GM18502 (cell line): ENCODE data around the gene EEFSEC.
A peak's percentile ranks its signal among the peaks of the same experiment; 100 is the strongest.

Experiments used
- ATAC-seq: cut with Tn5 transposase; IDR thresholded peaks from one replicate; pipeline ENCODE4 v1.9.1; 2021; ENCODE audit warnings: mild to moderate bottlenecking; ENCODE audit not compliant: unreplicated experiment, poor library complexity

Gene EEFSEC, protein sequence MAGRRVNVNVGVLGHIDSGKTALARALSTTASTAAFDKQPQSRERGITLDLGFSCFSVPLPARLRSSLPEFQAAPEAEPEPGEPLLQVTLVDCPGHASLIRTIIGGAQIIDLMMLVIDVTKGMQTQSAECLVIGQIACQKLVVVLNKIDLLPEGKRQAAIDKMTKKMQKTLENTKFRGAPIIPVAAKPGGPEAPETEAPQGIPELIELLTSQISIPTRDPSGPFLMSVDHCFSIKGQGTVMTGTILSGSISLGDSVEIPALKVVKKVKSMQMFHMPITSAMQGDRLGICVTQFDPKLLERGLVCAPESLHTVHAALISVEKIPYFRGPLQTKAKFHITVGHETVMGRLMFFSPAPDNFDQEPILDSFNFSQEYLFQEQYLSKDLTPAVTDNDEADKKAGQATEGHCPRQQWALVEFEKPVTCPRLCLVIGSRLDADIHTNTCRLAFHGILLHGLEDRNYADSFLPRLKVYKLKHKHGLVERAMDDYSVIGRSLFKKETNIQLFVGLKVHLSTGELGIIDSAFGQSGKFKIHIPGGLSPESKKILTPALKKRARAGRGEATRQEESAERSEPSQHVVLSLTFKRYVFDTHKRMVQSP

DNA sequence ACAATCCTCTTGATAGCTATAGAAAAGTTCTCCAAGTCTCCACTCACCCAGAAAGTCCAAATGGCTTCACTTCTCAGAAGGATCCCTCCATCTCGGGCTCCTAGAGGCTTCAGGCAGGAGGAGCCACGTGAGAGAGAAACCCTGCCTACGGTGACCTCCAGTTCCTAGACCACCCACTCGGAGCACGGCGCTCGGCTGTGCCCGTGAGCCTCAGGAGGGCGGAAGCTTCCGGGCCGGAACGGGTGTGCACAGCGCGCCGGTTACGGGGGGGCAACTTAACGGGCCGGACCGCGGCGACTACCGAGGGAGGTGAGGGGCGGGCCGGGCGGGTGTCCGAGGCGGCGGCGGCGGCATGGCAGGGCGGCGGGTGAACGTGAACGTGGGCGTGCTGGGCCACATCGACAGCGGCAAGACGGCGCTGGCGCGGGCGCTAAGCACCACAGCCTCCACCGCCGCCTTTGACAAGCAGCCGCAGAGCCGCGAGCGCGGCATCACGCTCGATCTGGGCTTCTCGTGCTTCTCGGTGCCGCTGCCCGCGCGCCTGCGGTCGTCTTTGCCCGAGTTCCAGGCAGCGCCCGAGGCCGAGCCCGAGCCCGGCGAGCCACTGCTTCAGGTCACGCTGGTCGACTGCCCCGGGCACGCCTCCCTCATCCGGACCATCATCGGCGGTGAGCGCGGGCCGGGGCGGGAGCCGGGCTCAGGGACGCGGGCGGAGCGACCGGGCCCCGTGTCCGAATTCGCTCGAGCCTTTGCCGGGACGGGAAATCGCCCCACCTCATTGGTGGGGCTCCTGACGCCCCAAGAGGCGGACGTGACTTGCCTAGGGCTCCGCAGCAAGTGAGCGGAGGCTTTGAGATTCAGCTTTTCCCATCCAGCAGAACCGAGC is at the start of gene EEFSEC:
TSS of gene EEFSEC (plus strand) at position 326 of the 886 bp plus-strand sequence. CDS start at position 353, 27 bp downstream.
- peak; percentile 85 for ATAC-seq

DNA sequence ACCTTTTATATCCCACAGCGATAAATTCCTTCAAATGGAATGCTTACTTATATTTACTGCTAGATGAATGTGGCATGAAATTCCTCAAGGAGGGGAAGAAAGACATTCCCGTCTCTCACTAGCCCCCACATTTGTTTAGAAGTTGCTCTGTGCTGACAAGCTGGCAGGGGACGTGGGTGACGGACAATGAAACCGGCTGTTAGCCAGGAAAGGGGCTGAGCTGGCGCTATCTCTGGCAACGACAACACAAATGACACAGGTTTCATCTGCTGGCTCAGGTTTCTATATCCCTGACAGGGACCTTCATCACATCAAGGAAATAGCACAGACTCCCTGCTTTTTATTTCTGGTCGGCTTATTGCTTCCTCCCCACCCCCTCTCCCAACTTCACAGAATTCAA is 45.4 kb upstream of the EEFSEC start:
- no peak for ATAC-seq

DNA sequence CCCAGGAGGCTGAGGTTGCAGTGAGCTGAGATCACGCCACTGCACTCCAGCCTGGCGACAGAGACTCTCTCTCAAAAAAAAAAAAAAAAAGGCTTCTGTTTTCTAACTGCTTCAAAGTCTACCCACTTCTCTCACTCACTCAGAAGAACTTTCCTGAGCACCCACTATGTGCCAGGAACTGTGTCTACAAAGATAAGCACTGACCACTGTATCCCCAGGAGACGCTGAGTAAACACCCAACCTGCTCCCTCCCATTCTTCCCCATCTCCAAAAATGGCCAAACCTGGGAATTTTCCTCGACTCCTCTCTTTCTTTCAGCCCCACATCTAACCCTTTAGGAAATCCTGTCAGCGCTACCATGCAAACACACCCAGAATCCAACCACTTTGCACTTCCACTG is 42.1 kb upstream of the EEFSEC start:
- ATAC-seq = no peak

DNA sequence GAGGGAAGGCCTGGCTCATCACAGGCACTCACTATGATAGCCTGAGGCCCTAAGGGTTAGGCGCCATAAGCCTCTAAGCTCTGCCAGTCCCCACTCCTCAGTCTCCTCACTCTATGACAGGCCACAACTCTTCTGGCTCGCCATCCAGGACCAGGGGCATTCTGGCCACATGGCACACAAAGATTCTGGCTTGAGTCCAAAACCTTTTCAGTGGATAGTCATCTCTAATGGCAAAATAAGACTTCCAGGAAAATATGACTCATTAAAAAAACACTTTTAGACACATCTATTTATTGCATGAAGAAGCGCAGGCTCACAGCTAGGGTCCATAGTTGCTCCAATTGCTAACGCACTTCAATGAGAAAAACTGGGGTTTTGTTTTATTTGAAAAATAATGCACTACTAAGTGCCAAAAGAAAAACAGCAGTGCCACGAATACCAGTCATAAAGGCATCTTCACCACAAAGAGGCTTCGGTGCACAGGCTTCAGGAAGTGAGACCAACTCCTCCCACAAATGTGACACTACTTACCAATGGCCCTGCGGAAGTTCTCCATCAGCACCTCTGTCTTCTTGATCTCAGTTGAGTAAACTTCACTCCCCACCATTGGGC is 40.8 kb upstream of the EEFSEC start:
- ATAC-seq = peak; percentile 78

DNA sequence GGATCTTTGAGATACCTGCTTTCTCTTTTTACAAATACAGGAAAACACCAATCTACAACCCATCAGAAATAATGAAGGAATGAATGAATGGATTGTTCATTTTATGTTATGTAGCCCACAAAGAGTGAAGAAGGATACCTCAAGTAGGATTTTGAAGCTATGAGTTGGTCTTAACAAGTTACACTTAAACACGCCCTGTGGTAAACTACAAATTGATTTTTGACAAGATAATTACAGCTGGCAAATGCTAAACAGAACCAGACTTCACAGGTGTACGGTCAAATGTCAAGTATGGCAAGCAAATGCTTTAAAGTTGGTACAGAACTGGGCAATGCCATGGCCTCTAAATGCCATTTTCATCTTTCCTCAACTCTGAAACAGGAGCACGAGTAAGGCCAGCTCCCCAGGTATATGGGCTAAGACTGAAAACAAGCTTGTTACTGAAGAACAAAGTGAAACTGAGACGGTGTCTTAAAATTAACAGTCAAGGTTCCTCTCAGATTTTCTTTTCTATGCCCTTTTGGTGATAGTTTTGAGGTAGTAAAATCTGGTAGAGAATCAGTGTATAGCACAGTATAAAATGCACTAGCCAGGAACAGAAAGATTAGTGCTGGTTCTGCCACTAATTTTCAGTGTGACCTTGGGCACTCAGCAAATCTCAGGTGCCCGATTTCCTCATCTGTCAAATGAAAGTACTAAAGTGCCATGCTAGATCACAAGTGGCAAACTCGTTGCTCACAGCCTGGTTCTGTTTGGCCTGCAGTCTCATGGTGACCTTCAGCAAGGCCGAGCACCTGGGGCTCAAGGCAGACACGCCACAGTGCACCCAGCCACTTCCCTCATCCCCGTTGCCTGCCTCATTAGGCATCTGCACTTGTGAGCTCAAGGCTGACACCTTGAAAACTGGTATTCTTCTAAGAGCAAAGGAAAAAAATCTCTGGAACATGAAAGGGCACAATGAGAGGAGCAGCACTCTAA is 39.2 kb upstream of the EEFSEC start:
- peak; percentile 45 for ATAC-seq

DNA sequence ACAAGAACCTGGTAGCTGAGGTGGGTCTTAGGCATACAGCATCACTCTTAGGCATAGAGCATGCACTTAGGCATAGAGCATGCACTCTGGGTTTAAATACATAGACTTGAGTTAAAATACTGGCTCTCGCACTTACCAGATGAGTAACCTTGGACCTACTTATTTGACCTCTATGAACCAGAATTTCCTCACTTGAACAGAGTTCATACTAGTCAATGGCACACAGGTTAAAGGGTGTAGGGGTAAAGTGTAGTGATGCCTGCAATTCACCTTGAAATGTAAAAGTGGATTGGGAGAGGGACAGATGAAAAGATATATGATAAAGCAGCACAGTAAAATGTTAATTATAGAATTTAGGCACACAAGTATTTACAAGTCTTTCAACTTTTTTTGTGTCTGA is 31.3 kb upstream of the EEFSEC start:
- no peak for ATAC-seq

DNA sequence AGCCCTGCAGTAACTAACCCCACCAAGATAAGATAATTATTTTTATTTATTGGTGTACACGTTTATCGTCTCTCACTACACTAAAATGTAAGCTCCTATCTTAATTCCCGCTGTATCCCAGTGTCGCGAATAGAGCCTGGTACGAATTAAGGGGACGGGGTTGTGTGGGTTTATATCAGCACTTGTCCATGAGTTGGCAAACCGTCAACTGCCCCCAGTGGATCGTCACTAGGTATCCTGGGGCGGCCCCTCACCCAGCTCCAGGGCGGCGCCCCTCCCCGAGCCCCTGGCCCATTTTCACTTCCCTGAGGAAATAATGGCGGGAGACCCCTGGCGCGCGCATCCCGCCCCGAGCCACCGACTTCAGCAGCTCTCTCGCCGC is 30.1 kb upstream of the EEFSEC start:
- ATAC-seq = peak; percentile 2

DNA sequence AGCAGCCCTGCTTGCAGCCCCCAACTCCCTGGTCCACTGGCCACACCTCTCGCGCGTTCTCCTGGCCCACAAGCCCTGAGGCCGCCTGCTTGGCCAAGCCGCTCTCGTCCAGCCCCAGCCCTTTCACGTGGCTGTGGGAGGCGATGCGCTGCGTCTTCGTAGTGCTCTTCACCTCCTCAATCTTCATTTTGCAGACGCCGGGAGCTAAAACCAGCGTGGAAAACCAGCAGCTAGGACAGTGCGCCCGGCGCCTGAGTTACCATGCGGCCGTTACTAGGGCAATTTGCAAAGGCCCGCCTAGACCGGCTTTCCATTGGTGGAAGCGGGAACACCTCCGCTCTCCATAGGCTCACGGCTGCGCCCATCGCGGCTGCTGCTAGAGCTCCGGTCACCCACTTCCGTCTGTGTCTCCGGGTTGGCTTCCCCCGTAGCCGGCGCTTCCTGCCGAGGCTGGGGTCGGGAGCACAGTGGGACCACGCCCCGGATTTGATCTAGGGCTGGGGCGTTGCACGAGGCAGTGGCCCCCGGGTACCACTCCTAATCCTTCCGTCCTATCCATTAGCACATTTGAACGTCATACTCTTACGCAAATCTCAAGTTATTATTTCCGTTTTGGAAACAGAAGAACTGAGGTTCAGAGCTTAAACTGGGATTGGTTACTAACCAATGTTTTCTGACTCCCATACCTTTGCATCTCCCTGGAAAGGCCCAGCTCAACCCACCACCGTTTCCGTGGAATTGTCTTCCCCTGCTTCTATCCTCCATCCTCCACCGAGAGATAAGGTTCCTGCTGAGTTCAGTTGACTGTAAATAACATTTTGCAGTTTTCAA is 29.5 kb upstream of the EEFSEC start, which contains the start of gene RUVBL1:
TSS of gene RUVBL1 (minus strand) at position 275 of the 831 bp plus-strand sequence. CDS start at position 187, 88 bp downstream.
- peak; percentile 97 for ATAC-seq

DNA sequence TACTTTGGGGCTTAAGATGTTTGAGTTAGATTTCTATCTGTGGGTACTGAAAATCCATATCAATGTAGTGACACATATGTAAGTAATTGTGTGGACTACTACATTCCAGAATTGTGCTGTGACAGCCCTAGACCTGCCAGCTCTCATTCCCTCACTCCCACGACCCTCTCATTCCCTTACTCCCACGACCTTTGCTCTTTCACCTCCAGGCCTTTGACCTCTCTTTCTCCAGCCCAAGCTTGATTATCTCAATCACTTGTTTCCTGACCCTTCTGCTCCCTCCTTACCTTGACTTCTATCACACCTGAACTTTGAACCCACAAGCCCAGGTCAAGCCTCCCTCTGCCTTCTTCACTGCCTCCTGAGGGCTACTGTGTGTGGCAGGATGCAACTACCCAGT is 26.0 kb upstream of the EEFSEC start:
- ATAC-seq = no peak

DNA sequence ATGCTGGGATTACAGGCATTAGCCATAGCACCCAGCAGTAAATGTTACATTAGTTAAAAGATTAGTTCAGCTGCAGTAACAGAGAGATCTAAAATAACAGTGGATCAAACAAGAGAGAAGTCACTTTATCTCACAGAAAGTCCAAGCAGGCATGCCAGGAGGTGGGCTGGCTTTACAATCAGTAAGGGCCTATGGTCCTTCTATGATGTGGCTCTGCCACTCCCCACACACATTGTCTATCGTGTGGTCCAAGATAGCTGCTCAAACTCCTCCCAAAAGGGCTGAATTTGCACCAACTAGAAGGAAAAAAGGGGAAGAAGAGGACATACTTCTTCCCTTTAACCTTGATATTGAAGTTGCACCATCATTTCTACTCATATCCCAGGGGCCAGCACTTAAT is 25.0 kb upstream of the EEFSEC start:
- no peak for ATAC-seq

DNA sequence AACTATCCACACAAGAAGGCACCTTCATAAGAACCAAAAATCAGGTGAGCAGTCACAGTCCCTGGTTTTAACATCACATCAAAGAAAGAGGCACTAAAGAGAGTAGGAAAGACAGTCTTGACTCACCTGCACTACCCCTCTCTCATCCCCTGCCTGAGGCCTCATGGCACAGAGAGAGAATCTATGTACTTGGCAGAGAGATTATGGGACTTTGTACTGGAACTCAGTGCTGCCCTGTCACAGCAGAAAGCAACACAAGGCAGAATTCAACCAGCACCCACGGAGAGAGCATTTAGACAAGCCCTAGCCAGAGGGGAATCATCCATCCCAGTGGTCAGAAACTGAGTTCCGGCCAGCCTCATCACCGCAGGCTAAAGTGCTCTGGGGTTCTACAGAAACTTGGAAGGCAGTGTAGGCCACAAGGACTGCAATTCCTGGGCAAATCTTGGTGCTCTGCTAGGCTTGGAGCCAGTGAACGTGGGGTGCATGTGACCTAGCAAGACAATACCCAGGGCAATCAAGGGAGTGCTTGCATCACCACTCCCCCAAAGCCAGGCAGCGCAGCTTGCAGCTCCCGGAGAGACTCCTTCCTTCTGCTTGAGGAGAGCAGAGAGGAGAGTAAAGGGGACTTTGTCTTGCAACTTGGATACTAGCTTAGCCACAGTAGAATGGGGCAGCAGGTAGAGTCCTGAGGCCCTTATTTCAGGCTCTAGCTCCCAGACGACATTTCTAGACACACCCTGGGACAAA is 21.2 kb upstream of the EEFSEC start:
- ATAC-seq = no peak

DNA sequence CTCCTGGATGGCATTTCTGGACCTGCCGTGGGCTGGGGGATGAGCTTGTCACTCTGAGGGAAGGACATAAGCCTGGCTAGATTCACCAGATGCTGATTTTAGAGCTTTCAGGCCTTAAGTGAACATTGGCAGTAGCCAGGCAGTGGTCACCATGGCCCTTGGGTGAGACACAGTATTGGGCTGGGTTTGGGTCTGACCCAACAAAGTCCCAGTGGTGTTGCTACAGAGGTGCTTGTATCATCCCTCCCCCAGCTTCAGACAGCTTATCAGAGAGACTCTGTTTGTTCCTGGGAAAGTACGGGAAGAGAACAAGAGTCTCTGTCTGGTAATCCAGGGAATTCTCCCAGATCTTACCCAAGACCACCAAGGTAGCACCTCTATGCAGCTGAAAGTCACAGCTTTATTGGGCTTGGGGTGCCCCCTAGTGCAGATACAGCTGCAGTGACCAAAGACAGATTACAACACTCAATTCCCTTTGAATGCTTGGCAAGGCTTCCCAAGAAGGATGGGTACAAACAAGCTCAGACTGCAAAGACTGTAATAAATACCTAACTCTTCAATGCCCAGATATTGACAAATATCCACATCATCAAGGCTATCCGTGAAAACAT is 19.9 kb upstream of the EEFSEC start:
- no peak for ATAC-seq

DNA sequence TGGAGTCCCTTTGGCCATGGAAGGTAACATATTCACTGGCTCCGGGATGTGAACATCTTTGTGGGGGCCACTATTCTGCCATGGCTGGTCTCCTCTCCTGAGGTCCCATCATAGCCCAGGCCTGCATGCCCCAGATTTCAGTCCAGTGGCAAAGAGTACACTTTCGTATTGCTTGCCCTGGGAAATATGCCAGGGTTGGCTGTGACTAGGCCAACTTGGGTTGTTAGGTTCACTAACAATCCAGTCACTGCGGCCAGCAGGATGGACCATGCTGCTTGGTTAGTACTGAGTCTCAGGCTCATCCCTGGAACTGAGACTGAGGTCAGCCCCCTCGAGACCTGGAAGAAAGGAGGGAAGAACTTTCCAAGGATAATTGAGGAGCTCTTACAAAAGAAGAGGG is 9.8 kb upstream of the EEFSEC start:
- no peak for ATAC-seq

DNA sequence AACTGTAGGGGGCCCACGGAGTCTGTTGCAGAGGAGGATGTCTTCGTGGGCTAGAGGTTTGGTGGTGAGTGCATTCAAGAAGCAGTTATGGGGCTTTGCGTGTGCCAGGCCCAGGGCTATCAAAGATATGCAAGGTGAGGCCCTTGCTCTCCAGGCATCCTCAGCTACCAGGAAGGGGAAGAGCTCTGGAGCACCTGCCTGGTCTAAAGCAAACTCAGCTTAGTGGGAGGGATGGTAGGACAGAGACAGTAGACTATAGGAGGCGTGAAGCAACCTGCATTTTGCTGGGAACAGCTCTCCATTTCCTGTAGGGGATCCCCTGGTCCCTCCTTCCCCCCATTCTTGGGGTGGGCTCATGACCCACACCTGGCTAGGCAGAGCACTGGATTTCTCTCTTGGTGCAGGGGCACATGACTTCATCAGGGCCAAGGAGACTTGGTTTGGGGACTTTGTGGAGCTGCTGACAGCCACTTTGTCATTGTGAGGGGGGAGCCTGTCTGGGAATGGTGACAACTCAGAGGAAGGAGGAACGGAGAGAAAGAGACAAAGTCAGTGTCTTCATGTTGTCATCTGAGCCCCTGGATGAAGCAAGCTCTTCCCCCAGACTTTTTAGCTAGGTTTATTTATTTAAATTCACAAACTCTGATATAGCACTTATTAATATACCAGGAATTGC is 8.6 kb upstream of the EEFSEC start:
- ATAC-seq = no peak

DNA sequence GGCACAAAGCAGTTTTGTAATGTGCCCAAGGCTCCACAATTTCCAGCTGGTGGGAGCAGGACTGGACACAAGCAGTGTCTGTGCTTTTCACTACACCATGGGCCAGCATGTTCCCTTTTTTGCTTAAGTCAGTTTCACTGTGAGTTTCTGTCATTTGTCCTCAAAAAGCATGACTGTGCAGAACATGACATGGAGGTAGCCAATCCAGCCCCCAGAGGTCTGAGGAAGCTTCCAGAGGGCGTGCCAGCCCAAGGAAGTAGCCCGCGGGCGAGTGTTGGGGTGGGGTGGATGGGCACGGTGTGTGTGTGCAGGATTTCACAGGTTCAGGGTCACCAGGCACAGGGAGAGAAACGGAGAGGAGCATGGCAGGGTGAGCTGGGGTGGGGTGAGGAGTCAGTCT is 8.0 kb upstream of the EEFSEC start:
- ATAC-seq = no peak

DNA sequence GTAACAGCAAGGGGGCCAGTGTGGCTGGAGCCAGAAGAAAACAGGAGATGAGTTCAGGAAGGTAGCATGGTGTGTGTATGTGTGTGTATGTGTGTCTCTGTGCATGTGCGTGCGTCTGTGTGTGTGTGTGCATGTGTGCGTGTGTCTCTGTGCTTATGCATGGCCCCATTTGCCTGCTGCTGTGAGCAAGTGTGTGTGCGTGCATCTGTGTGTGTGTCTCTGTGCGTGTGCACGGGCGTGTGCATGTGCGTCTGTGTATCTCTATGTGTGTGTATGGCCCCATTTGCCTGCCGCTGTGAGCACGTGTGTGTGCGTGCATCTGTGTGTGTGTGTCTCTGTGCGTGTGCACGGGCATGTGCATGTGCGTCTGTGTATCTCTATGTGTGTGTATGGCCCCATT is 7.1 kb upstream of the EEFSEC start:
- no peak for ATAC-seq

DNA sequence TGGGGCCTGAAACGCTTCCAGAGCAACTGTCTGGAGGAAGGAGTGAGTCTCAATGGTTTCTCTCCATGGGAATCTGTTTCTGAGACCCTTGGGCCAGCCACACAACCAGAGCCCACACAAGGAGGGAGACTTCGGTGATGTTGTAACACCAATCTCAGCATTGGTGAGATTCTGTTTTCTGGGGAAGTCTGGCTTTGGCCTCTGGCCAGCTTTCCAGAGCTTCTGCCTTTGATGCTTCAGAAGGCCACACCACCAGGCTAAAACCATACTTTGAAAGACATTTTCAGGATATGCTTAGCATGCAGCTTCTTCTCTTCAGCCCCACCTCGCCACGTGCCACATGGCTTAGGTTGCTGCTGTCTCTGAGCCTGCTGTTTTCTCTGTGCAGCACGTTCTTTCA is 3.6 kb upstream of the EEFSEC start:
- ATAC-seq = no peak
